Skeletal muscle tissue (tissue), 4 donors: ENCODE data around the gene LY9. TPM values are rescaled to one million over a fixed set of nuclear protein-coding genes. Genes with fewer than 3 reads are reported as not detected.

ENCODE experiments used
- H3K27ac ChIP-seq: one replicate; pipeline ENCODE4 v1.7.0; 2013; ENCODE audit warnings: mild to moderate bottlenecking, low read depth, low read length, inconsistent platforms
- H3K27me3 ChIP-seq, 3 donors: one replicate each; pipeline ENCODE4 v1.7.0; 2013; ENCODE audit warnings: low read length in 3 of 3; ENCODE audit not compliant: control insufficient read depth in 3 of 3, insufficient read depth in 3 of 3
- H3K36me3 ChIP-seq, 3 donors: one replicate each; pipeline ENCODE4 v1.7.0; 2013; ENCODE audit warnings: low read length in 3 of 3; ENCODE audit not compliant: control insufficient read depth in 3 of 3, insufficient read depth in 3 of 3
- H3K4me1 ChIP-seq, 3 donors: one replicate each; pipeline ENCODE4 v1.7.0; 2013; ENCODE audit warnings: low read length in 3 of 3, mild to moderate bottlenecking in 3 of 3; ENCODE audit not compliant: control insufficient read depth in 3 of 3, insufficient read depth in 3 of 3
- H3K4me3 ChIP-seq, 3 donors: one replicate each; pipeline ENCODE4 v1.7.0; 2013; ENCODE audit warnings: low read length in 3 of 3
- H3K9ac ChIP-seq, 3 donors: one replicate each; pipeline ENCODE4 v1.7.0; 2013; ENCODE audit warnings: low read length in 3 of 3, mild to moderate bottlenecking in 3 of 3, moderate library complexity in 2 of 3, low read depth in 1 of 3
- H3K9me3 ChIP-seq, 3 donors: one replicate each; pipeline ENCODE4 v1.7.0; 2013; ENCODE audit warnings: low read length in 3 of 3; ENCODE audit not compliant: control insufficient read depth in 3 of 3
- total RNA-seq: library from RNA; depleted of rRNA; stranded (reverse); fragments of >200 nt; gene quantifications from one replicate; pipeline ENCODE4 v1.2.3, GENCODE V29; 2014
- donor health status: Osteomylitis.

LY9 gene
- total RNA-seq, 1 donor from 2014 or later: not detected

- no peak overlapping the region for H3K27ac ChIP-seq
- no peaks in the 10 kb centered on the region for H3K27me3 ChIP-seq
- H3K9me3 ChIP-seq: no peaks in the 10 kb centered on the region
- H3K4me3 ChIP-seq: no peak overlapping the region
- H3K36me3 ChIP-seq: no peaks in the 10 kb centered on the region
- H3K9ac ChIP-seq: no peak overlapping the region
- no peaks in the 10 kb centered on the region for H3K4me1 ChIP-seq
These were observed 34.6 kb downstream of the LY9 start for GRCh38 chr1:160830321-160831153.

DNA sequence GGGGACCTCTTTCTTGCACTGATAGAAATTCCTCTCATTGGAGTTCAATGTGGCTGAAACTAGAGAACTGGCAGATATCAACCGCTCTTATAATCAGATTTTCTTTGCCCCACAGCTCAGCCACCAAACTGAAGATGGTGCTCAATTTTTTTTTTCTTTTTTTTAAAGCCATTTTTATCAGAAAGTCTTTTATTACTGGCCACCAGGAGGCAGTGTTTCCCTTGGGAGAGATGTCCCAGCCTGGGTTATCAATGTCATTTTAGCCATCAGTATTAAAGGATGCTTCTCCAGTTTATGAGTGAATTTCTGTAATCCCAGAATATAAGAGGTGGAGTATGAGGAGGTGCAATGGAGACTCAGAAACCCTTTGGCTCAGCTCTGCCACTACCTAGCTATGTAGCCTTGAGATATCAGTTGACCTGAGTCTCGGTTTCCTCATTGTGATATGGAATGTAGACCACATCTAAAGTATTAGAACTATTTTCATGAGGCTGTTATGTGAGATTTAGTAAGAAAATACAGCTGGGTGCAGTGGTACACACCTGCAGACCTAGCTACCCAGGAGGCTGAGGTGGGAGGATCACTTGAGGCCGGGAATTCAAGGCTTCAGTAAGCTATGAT is 39.1 kb downstream of the LY9 start:
- no peak overlapping the region for H3K4me3 ChIP-seq
- no peaks in the 10 kb centered on the region for H3K27me3 ChIP-seq
- H3K9ac ChIP-seq: no peak overlapping the region
- H3K27ac ChIP-seq: no peak overlapping the region
- peaks cover 0 to 3% (median 0%) of the 10 kb centered on the region in 3 donors for H3K4me1 ChIP-seq
- no peaks in the 10 kb centered on the region for H3K36me3 ChIP-seq
- no peaks in the 10 kb centered on the region for H3K9me3 ChIP-seq

GRCh38 chr1:160835751-160836150 is 39.8 kb downstream of the LY9 start:
- no peaks in the 10 kb centered on the region for H3K27me3 ChIP-seq
- no peaks in the 10 kb centered on the region for H3K36me3 ChIP-seq
- H3K4me1 ChIP-seq: peaks cover 0 to 3% (median 0%) of the 10 kb centered on the region in 3 donors
- H3K4me3 ChIP-seq: no peak overlapping the region
- H3K9me3 ChIP-seq: no peaks in the 10 kb centered on the region
- no peak overlapping the region for H3K9ac ChIP-seq
- H3K27ac ChIP-seq: no peak overlapping the region

DNA sequence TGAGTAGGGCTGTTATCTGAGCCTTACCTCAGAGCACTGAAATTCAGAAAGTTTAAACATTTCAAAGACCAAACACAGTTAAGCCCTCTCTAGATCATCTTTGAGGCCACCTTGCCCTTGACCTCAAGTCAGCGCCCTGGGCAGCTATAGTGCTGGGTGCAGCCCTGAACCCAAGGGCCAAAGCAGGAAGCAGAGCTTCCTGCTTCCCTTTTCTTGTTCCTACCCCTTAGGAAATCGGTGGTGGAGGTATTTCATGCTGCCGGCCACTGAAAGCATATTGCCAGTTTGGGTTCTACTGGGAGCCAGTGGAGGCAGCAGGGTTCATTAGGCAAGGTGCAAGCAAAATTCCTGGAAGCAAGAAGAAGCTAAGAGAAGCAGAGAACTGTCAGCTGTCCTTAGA is 40.6 kb downstream of the LY9 start:
- no peak overlapping the region for H3K27ac ChIP-seq
- no peak overlapping the region for H3K9ac ChIP-seq
- H3K27me3 ChIP-seq: no peaks in the 10 kb centered on the region
- no peaks in the 10 kb centered on the region for H3K9me3 ChIP-seq
- no peaks in the 10 kb centered on the region for H3K36me3 ChIP-seq
- no peak overlapping the region for H3K4me3 ChIP-seq
- H3K4me1 ChIP-seq: peaks cover 0 to 3% (median 0%) of the 10 kb centered on the region in 3 donors

DNA sequence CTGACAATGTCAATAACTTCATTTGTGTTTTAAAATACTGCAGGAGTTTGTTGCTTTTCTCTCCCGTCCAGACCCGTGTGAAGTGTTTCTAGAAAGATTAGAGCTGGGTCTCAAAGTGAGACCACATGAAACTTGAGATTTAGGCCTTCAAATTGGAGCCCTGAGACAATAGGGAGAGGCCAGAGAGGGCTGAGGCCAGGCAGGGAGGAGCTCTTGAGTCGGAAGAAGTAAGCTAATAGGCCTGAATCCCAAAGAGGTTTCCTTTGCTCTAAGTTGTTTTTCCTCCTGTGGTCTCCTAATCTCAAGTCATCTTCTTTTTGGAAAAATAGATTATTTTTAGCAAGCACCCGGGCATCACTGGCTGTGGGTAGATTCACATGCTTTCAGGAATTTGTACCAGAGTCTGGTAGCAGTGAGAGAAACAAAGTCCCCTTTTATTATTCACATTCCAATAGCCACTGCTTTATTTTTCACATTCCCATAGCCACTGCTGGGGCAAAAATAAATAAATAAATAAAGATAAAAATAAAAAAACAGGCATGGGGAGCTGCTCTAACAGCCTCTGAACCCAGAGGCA is 41.1 kb downstream of the LY9 start:
- Histone ChIP-seq H3K4me3 (no peak overlapping the region), H3K27me3 (no peaks in the 10 kb centered on the region), H3K36me3 (no peaks in the 10 kb centered on the region), H3K9ac (no peak overlapping the region), H3K9me3 (no peaks in the 10 kb centered on the region), H3K4me1 (peaks cover 0 to 3% (median 0%) of the 10 kb centered on the region in 3 donors), H3K27ac (no peak overlapping the region)

DNA sequence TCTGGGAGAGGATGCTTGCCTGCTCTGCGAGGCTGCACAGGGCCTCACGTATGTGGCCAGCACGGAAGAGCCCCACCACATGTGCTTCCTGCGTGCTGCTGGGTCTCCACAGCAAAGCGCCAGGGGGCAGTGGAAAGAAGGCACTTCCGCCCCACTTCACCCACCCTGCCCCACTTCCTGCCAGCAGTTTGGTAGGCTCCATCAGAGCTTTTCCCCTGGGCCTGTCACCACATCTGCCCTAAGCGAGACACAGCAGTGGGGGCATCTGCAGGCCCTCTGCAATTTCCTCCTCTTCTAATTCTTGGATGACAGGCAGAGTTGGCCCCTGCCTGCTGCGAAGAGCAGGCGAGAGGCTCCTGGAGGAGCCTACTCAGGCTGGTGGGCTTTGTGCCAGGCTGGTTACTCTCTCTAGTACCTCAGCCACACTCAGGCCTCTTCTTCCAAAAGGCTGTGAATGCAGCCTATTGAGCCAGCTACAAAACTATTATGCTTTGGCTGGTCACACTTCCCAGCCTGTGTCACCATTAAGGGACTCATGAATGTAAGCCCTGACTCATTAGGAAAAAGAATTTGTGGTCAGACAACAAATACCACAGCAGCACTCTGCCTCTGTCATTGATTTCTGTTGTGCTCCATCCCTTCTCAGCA is 41.7 kb downstream of the LY9 start:
- peaks cover 0 to 3% (median 0%) of the 10 kb centered on the region in 3 donors for H3K4me1 ChIP-seq
- H3K27me3 ChIP-seq: no peaks in the 10 kb centered on the region
- H3K4me3 ChIP-seq: no peak overlapping the region
- no peaks in the 10 kb centered on the region for H3K36me3 ChIP-seq
- no peak overlapping the region for H3K9ac ChIP-seq
- no peaks in the 10 kb centered on the region for H3K9me3 ChIP-seq
- no peak overlapping the region for H3K27ac ChIP-seq

DNA sequence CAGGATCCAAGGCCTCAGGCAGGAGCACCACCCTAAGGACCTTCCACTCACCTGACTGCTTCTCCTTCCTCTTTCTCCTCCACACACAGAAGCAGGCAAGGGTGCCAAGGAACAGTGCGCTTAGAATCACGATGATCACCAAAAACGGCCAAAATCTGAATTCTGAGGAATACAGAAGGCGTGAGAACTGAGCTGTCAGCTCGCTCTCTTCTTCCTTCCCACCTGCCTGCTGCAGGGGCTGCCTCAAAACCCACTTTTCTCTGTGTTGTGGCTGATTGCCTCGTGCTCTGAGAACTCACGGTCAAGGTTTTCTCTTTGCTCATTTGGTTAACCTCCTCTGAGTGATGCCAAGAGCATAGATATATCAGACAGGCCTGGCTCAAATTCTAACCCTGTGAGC is 42.9 kb downstream of the LY9 start:
- no peak overlapping the region for H3K27ac ChIP-seq
- no peak overlapping the region for H3K9ac ChIP-seq

GRCh38 chr1:160839746-160840145 is 43.8 kb downstream of the LY9 start:
- Histone ChIP-seq H3K27ac (no peak overlapping the region), H3K9me3 (no peaks in the 10 kb centered on the region), H3K36me3 (no peaks in the 10 kb centered on the region), H3K9ac (no peak overlapping the region), H3K4me1 (peaks cover 0 to 3% (median 0%) of the 10 kb centered on the region in 3 donors), H3K27me3 (no peaks in the 10 kb centered on the region), H3K4me3 (no peak overlapping the region)

More for the DNA sequence above, 42.9 kb downstream of the LY9 start:
- Histone ChIP-seq H3K27me3 (no peaks in the 10 kb centered on the region), H3K9me3 (no peaks in the 10 kb centered on the region), H3K36me3 (no peaks in the 10 kb centered on the region), H3K4me1 (peaks cover 0 to 3% (median 0%) of the 10 kb centered on the region in 3 donors), H3K4me3 (no peak overlapping the region)

GRCh38 chr1:160841079-160841478 is 45.1 kb downstream of the LY9 start:
- no peaks in the 10 kb centered on the region for H3K27me3 ChIP-seq
- no peak overlapping the region for H3K9ac ChIP-seq
- no peaks in the 10 kb centered on the region for H3K9me3 ChIP-seq
- H3K36me3 ChIP-seq: no peaks in the 10 kb centered on the region
- no peak overlapping the region for H3K4me3 ChIP-seq
- no peak overlapping the region for H3K27ac ChIP-seq
- peaks cover 0 to 3% (median 0%) of the 10 kb centered on the region in 3 donors for H3K4me1 ChIP-seq
